ENCODE measurements around the gene OS9.
"Not testable (repeated sequence)": the region's sequence is repeated elsewhere in the genome, so short reads cannot be mapped to it uniquely, and the experiment has no call there.

The OS9 gene

GRCh38 chr12:57693659-57694458 is at the start of gene OS9:
TSS of gene OS9 (plus strand) at chr12:57694132. CDS start at chr12:57694162, 30 bp downstream.
- DNase-seq = peak; percentile 99

- DNase-seq = not testable (repeated sequence)
Observed at GRCh38 chr12:57645990-57646658, 47.8 kb upstream of the OS9 start.

DNA sequence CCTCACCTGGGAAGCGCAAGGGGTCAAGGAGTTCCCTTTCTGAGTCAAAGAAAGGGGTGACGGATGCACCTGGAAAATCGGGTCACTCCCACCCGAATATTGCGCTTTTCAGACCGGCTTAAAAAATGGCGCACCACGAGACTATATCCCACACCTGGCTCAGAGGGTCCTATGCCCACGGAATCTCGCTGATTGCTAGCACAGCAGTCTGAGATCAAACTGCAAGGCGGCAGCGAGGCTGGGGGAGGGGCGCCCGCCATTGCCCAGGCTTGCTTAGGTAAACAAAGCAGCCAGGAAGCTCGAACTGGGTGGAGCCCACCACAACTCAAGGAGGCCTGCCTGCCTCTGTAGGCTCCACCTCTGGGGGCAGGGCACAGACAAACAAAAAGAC is 47.3 kb upstream of the OS9 start:
- DNase-seq = not testable (repeated sequence)

DNA sequence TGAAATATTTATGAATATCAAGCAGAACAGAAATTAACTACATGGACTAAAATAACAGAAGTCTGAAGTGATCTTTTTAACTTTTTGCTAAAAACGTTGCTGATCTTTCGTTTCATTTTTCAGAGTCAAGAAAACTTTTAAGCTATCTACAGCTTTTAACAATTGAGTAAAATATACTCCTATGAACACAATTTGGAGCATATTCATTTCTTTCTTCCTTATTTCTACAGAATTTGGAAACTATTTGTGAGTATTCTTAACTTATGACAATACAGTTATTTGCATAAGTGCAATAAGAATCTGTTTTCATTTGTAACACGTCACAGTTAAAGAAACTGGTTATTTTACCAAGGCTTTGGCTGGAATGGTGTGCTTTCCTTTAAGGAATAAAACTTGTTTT is 39.9 kb upstream of the OS9 start:
- no peak for DNase-seq

- DNase-seq = no peak
Observed at GRCh38 chr12:57655541-57656240, 38.2 kb upstream of the OS9 start.

GRCh38 chr12:57656408-57656807 is 37.5 kb upstream of the OS9 start:
- DNase-seq = not testable (repeated sequence)

DNA sequence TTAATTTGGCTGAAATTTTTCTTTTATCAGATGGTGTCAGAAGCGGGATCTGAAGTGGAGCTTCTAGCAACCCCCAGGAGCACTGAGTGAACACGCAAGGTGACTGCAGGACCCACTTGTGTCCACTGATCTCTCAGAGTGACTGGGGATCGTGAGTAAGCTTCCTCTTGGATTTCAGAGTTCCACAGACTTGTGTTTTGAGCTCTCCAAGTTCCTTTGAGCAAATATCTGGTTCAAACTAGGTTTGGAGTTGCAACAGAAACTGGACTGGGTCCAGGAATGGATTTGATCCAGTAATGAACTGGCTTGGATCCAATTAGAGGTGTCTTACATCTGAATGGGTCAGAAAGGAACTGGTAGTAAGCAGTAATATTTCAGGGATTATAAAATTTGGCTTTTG is 36.2 kb upstream of the OS9 start:
- no peak for DNase-seq

DNA sequence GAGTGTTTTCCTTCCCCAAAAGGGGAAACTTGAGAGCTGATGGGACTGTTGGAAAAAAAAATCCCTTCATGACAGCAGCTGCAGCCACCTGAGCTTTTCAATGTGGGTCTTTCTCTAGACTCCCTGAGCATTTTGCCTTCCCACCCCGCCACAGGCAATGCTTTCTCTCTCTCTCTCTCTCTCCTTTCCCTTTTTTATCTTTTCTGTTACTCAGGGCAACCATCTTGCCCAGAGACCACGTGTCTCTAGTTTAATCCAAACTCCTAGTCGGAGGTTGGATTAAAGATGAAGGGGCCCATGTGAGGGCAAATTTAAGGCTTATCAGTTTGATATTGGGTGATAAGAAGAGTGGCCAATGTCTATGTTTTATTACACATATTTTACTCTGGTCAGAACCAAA is 35.0 kb upstream of the OS9 start:
- no peak for DNase-seq

DNA sequence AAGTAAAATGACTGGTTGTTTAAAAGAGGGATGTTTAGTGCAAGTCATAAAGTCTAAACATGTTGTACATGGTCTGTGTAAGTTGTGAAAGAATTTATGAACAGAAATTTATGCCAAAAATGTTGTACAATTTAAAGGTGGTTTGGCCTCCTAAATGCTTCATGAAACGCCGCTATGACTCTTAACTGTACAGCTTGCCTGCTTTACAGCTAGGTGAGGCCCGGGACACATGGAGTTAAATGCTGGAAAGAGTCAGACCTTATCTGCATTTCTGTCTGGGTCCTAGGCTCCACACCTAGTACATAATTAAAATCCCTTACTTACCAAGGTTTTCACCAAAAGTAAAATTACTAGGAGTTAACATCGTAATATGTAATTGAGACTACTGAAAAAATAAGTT is 32.6 kb upstream of the OS9 start:
- DNase-seq = no peak

- not testable (repeated sequence) for DNase-seq
Observed at GRCh38 chr12:57665066-57665820, 28.7 kb upstream of the OS9 start.

DNA sequence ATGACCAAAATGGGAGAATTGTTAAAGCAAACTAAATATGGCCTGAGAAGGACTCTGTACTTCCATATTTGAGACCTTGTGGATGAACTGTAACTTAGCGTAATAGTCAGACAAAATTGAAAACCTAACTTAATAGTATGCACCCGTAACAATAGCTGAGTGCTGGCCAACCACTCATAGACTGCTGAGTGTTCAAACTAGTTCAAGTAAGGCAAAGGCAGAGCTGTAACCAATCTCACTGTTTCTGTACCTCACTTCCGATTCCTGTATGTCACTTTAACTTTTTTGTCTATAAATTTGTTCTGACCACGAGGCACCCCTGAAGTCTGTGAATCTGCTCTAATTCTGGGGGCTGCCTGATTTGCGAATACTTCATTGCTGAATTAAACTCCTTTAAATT is 27.0 kb upstream of the OS9 start:
- no peak for DNase-seq

DNA sequence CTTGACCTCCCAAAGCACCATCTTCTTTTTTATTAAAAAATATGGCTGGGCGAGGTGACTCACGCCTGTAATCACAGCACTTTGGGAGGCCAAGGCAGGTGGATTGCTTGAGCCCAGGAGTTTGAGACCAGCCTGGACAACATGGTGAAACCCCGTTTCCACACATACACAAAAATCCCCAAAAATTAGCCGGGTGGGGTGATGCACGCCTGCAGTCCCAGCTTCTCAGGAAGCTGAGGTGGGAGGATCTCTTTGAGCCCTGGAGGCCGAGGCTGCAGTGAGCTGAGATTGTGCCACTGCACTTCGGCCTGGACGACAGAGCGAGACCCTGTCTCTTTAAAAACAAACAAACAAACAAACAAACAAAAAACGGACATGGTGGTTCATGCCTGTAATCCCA is 24.2 kb upstream of the OS9 start:
- not testable (repeated sequence) for DNase-seq

DNA sequence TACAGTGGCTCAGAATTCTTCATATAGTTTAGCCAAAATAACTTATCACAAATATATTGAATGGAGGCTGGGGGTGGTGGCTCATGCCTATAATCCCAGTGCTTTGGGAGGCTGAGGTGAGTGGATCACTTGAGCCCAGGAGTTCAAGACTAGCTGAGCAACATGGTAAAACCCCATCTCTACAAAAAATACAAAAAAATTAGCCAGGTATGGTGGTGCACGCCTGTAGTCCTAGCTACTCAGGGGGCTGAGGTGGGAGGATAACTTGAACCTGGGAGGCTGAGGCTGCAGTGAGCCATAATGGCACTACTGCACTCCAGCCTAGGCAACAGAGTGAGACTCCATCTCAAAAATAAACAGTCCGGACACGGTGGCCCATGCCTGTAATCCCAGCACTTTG is 22.1 kb upstream of the OS9 start:
- not testable (repeated sequence) for DNase-seq

DNA sequence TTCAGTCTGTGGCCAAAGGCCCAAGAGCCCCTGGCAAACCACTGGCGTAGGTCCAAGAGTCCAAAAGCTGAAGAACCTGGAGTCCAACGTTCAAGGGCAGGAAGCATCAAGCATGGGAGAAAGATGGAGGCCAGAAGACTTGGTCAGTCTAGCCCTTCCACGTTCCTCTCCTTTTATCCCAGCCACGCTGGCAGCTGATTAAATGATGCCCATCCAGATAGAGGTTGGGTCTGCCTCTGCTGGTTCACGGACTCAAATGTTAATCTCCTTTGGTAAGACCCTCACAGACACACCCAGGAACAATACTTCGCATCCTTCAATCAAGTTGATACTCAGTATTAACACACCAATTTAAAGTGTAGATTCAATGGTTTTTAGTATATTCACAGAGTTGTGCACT is 21.1 kb upstream of the OS9 start:
- DNase-seq = no peak

DNA sequence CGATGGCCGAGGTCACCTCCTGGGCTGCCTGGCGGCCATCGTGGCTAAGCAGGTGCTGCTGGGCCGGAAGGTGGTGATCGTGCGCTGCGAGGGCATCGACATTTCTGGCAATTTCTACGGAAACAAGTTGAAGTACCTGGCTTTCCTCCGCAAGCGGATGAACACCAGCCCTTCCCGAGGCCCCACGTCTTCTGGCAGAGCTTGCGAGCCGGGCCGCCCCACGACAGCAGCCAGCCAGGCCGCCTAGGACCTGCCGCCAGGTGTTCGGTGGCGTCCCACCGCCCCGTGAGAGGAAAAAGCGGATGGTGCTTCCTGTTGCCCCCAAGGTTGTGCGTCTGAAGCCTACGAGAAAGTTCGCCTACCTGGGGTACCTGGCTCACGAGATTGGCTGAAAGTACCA is 19.2 kb upstream of the OS9 start:
- no peak for DNase-seq

GRCh38 chr12:57677947-57678346 is 16.0 kb upstream of the OS9 start:
- not testable (repeated sequence) for DNase-seq

- no peak for DNase-seq
Observed at GRCh38 chr12:57679697-57680096, 14.2 kb upstream of the OS9 start.

- no peak for DNase-seq
Observed at GRCh38 chr12:57687862-57688261, 6.1 kb upstream of the OS9 start.

- no peak for DNase-seq
Observed at GRCh38 chr12:57688931-57689330, 5.0 kb upstream of the OS9 start.

DNA sequence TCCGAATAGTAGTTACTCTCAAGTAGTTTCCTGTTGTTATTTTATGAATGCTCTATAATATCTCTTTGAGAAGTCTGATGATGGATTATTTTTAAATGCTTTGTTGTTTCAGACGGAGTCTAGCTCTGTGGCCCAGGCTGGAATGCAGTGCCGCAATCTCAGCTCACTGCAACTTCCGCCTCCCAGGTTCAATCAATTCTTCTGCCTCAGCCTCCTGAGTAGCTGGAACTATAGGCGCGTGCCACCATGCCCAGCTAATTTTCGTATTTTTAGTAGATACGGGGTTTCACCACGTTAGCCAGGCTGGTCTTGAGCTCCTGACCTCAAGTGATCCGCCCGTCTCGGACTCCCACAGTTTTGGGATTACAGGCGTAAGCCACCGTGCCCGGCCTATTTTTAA is 1.4 kb upstream of the OS9 start:
- DNase-seq = no peak

DNA sequence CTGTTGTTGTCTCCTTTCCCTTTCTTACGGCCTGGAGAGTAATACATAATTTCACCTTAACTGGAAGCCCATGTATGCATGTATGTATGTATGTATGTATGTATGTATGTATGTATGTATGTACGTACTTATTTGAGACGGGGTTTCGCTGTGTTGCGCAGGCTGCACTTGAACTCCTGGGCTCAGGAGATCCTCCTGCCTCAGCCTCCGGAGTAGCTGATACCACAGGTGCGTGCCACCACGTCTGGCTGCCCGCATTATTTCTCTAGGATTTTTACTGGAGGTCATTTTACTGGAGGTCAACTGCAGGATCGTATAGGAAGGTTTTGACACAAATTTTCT is 644 bp upstream of the OS9 start:
- DNase-seq = no peak

DNA sequence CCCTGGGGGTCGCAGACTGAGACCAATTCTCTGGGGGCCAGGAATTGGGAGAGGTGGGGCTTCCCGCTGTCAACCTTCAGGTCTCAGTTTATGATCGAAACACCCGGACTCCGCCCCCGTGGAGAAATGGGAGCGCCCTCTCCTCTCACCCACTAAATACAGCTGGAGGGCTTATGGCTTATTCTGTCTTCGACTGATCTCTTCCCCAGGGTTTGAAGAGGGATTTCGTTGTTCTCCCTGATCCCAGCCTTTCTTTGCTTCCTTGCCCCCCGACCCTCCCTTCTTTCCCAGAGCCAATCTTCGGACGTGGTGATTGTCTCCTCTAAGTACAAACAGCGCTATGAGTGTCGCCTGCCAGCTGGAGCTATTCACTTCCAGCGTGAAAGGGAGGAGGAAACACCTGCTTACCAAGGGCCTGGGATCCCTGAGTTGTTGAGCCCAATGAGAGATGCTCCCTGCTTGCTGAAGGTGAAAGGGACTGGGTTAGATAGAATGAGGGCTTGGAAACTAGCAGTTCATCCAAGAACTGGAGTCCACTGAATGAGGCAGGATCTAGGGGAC is 607 bp downstream of the OS9 start:
- DNase-seq = no peak

All from DMS153 (cell line).